Prostate gland (tissue), 2 donors: ENCODE measurements around the gene CFDP1.

Experiments
- CTCF ChIP-seq, 4 experiments: fragments of 200-600 bp in 2 of 4; fragments of 450-650 bp in 2 of 4; sonication (generic) in 2 of 4; IDR thresholded peaks; 1 replicate in 3 of 4; 2 replicates in 1 of 4; pipeline ENCODE4 v1.5.1; 2016 to 2019; ENCODE audit warnings: antibody characterized with exemption in 4 of 4, mild to moderate bottlenecking in 2 of 4, moderate library complexity in 2 of 4
- POLR2AphosphoS5 ChIP-seq: sonication (generic); formaldehyde crosslinking; IDR thresholded peaks from one replicate; pipeline ENCODE4 v1.6.1; 2017; ENCODE audit warnings: antibody characterized with exemption

GRCh38 chr16:75361936-75362335, 71.4 kb downstream of the CFDP1 start:
- TF ChIP-seq POLR2AphosphoS5, result no peak
- no peak for TF ChIP-seq CTCF (IDR thresholded peaks at IDR 0.05)
